CD4-positive, alpha-beta T cell treated with Interleukin-15 for 4 hours (primary cell): Measurements from ENCODE around the gene PARM1.

Experiments
- DNase-seq: peaks from one replicate; pipeline ENCODE4 v3.0.0-alpha.2; 2020; ENCODE audit warnings: low spot score

The PARM1 gene, protein sequence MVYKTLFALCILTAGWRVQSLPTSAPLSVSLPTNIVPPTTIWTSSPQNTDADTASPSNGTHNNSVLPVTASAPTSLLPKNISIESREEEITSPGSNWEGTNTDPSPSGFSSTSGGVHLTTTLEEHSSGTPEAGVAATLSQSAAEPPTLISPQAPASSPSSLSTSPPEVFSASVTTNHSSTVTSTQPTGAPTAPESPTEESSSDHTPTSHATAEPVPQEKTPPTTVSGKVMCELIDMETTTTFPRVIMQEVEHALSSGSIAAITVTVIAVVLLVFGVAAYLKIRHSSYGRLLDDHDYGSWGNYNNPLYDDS

DNA sequence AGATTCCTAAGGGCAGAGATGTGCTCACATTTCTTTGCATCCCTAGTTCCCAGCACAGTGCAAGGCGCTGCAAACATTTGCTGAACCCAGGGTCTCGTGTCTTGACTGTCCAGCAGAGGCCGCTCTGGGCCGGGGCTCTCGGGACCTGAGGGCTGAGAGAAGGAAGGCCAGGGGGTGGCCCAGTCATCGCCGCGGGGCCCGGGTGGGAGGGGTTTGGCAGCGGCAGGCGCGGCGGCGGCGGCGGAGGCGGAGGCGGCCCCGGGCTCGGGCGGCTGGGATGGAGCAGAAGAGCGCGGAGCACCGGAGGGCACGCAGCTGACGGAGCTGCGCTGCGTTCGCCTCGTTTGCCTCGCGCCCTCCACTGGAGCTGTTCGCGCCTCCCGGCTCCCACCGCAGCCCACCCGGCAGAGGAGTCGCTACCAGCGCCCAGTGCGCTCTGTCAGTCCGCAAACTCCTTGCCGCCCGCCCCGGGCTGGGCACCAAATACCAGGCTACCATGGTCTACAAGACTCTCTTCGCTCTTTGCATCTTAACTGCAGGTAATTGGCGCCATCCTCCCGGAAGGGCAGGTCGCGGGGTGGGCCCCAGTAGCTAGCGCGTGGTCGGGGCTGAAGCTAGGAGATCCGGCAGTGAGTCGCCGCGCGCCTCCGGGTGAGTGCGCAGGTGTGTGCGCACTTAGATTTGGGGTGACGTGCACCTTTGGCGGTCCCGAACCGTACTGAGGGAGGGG lies at the start of gene PARM1:
Gene PARM1 (plus strand): TSS at position 285 of the 730 bp plus-strand sequence. CDS start 212 bp downstream, at position 497.
- peak; percentile 7 for DNase-seq

DNA sequence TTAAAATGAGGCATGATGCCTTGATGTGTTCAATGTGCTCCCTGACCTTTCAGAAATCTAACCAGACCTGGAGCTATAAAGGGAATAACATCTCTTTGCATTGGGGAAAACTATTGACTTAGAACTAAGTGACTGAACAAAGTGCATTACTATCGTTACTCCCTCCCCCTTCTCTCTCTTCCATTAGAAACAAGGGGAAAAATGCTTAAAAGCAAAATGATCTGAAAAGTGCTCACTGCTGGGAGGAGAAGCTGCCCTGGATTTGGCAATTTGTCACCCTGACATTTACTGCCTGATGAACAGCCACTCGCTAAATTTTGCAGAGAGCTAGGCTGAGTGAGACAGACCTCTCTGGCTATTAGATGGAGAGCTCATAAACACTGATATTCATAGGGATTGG lies 48.6 kb upstream of the PARM1 start:
- DNase-seq: no peak

DNA sequence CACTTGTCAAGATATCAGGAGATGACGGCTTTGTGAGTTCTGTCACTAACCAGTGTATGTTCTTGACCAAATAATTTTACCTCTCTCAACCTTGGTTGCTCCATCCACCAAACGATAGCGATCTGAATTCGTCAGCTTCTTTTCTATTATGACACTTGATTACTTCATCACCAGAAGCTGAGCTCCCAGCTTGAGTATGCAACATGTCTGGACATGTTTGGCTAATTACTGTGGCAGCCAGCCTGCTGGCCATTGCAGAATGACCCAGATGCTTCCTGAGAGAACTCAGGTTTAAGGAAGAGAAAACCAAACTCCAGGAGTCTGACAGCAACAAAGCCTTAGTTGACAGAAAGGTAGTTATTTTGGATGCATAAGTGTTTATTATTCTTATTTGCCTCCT lies 46.4 kb upstream of the PARM1 start:
- DNase-seq: no peak

- DNase-seq: no peak
Observed at GRCh38 chr4:74890341-74890740, 42.6 kb upstream of the PARM1 start.

DNA sequence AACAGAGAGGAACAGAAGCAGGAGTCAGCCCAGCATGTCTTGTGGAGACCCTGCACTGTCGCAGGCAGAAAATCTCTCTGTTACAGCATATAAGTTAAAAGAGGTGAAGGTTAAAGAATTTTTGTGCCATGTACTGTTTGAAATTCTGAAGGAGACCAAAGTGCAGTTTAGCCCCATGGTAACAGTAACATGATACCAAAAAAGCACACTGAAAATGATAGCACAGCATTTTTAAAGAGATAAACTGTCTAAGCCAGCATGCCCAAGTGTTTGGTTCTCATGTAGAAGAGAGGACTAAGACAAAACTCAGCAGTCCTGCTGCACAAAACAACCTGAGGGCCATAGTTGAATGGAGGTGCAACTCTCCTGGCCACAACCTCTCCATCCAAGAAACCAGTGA lies 41.9 kb upstream of the PARM1 start:
- DNase-seq: no peak

- DNase-seq: no peak
Observed at GRCh38 chr4:74893171-74893570, 39.7 kb upstream of the PARM1 start.

DNA sequence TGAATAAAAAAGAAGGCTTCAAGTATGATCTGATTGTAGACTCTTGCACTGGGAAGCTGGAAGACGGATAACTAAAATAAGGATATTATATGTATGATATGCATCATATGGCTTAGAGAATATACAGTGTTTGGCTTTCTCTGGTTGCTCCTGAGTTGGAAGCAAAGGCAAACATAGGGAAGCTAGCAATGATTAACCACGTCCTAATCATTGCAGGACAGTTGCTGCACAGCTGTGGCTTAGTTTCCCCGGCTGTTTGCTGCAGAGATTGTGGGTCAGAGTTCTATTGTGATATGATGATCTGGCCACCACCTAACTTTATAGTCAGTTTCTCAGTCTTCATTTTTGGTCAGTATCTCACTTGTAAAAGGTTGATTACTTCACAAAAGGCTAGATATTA lies 36.3 kb upstream of the PARM1 start:
- no peak for DNase-seq

DNA sequence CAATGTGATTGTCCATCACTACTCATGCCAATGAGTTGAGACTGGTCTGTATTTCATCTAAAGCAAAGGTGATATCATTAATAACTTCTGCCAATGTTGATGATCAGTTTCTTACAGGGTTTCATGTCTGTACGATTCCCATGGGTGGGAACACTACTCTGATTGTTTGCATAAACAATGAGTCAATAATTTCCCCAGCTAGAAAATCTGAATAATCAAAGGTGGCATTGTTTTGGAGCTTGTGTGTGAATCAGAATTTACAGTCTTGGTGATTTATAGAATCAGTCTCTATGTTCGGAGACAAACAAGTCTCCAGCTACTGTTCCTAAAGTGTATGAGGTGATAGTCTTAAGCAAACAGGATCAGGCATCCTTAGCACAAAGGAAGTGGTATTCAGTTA lies 35.5 kb upstream of the PARM1 start:
- DNase-seq: no peak

- no peak for DNase-seq
Observed at GRCh38 chr4:74900862-74901261, 32.1 kb upstream of the PARM1 start.

GRCh38 chr4:74904509-74905065 lies 28.3 kb upstream of the PARM1 start:
- DNase-seq: no peak

GRCh38 chr4:74906771-74907170 lies 26.1 kb upstream of the PARM1 start:
- DNase-seq: no peak

GRCh38 chr4:74919783-74920182 lies 13.1 kb upstream of the PARM1 start:
- DNase-seq: no peak

DNA sequence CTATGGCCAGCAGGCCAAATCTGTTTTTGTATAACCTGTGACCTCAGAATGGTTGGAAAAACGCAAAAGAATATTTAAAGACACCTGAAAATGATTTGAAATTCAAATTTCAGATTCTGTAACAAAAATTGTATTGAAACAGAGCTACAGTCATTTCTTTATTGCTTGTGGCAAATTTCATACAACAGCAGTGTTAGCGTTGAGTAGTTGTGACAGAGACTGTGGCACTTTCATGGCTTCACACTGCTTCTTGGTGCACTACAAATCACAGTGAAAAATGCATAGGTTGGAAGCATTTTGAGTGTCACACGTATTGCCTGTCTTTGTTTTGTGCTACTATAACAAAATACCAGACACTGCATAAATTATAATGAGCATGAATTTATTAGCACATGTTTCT lies 12.2 kb upstream of the PARM1 start:
- DNase-seq: no peak

DNA sequence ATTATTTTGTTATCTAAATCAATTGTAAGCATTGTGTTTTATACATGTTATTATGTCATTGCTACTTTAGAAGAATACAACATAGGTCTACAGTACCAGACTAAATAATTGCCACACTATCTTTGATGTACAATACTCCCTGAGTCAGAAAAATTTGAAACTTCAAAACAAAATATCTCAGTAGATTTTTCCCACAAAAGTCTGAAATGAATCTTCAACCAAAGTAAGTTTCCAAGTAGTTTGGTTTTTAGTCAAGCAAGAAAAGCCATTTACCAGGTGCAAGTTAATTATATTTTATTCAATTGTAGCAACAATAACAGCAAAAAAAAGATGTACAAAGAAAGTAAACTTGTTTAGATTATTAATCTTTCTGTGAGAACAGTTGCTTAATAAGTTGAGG lies 11.4 kb upstream of the PARM1 start:
- DNase-seq: no peak

DNA sequence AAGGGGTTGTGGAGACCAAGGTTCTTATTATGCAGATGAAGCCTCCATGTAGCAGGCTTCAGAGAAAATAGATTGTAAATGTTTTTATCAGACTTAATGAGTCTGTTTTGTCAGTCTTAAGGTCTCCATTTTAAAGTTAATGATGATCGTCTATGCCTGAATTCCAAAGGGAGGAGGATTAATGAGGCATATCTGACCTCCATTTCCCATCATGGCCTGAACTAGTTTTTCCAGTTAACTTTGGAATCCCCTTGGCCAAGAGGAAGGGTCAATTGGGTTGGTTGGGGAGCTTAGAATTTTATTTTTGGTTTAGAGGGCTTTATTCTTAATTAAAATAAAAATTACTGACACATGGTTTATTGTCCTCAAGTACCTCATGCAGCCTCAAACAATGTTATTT lies 6.9 kb upstream of the PARM1 start:
- DNase-seq: no peak

- DNase-seq: no peak
Observed at GRCh38 chr4:74930162-74930561, 2.8 kb upstream of the PARM1 start.

DNA sequence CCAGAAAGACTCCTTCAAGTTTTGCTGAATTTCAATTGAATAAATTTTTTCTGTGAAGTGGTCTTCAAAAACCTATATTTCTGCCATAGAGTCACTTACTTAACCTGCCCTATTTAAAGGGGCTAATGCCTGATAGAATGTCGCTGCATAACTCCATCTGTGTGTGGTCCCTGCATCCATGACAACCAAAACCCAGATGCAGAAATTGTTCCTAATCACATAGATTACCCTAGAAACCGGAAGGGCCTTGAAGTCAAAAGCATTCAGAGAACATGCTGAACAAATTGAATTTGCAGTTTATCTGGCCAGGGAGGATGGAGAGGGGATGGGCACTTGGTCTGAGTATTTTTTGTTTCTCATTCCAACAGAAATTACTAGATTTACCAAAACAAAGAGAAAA lies 1.5 kb upstream of the PARM1 start:
- no peak for DNase-seq

DNA sequence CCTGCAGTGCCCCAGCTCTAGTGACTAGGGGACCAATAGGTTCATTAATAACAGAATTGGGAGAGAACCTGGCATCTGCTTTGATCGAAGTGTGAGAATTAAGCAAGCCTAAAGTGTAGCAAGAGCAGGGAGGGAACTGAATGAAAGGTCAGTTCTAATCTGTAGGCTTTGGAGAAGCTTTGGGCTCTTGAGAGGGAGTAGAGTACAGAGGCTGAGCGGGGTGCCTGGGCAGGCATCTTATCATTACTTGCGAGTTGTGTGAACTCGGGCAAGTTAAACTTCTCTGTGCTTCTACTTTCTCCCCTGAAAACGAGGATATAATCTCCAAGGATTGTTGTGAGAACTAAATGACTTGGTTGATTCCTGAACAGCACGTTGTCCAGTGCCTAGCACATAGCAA lies 906 bp upstream of the PARM1 start:
- DNase-seq: no peak

GRCh38 chr4:74933562-74934015 lies 673 bp downstream of the PARM1 start:
- no peak for DNase-seq

DNA sequence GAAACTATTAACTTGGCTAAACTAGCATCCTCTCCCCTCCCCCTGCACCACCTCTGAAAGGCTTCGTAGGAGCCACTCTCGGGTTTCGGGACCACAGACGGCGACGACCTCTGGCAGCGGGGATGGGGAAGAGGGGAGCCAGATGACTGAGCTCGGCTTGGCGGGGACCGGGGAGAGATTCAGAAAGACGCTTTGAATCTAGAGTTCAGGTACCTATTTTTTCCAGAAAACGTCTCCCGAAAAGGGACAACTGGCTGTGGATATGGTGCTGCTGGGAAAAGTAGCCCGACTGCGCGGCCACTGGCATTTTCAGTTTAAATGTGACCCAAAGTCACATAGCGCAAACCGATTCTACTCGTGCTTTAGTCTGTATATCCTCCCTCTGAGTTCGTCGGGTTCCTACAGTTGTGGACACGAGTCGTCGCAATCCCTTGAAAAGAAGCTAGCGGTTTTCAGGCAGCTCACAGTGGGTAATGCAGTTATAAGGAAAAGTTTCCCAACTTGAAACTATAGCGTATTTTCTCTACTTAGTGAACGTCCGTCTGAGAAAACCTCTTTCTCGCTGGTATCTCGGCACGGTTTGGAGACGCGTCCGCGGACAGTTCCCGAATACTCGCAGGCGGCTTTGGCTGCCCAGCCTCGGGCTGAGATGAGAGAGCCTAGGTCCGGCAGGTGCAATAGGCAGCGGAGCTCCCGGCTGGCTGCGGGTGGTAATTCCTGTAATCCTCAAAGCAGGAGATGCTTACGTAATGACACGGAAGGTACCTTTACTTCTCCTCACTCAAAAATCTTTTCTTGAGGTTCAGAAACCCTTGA lies 1.3 kb downstream of the PARM1 start:
- no peak for DNase-seq

- DNase-seq: no peak
Observed at GRCh38 chr4:74934888-74935287, 2.0 kb downstream of the PARM1 start.

- no peak for DNase-seq
Observed at GRCh38 chr4:74941123-74941522, 8.2 kb downstream of the PARM1 start.
